ENCODE measurements around the gene NLGN4Y.
"Not testable (repeated sequence)": the region's sequence is repeated elsewhere in the genome, so short reads cannot be mapped to it uniquely, and the experiment has no call there.

Gene NLGN4Y

DNA sequence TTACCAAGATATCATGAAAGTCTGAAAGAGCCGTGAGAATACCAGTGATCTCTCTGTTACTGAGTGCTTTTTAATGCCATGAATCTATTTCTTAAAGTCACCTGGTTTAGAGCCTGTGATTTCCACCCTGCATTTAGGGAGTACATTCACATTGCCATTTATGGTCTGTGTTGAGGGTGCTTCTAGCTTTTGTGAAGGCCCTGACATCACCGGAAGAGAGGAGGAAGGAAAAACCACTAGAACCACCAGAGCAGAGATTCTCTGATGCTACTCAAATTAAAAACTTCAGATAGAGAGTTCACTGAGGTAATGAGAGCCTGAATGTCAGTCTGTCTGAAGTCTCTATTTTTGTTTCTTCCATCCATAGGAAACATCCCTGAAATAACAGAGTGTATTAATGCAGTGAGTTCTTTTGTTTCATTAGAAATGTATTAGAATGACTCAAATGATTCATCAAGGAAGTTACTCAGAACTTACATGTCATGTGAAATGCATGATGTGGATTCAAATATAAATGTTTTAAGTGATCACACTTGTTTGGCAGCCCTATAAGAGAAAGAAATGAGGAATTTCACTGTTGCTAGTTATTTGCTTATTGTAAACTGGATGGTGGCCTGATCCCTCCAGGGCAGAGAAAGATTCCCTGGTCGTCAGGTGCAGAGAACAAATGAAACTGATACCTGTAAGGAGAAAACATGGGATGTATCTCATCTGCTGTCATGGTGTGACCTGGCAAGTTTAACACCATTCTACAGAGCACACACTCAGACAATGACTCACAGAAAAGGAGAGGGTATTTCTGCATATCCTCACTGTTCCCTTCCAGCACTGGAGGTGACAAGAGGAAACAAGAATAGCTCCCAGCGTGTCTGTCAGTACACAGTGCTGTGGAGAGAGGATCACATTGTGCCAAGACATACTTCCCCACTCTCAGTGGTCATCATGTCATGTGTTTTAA is 310.1 kb downstream of the NLGN4Y start:
- DNase-seq (ENCODE audit: low read depth in 2 of 2): no peak

DNA sequence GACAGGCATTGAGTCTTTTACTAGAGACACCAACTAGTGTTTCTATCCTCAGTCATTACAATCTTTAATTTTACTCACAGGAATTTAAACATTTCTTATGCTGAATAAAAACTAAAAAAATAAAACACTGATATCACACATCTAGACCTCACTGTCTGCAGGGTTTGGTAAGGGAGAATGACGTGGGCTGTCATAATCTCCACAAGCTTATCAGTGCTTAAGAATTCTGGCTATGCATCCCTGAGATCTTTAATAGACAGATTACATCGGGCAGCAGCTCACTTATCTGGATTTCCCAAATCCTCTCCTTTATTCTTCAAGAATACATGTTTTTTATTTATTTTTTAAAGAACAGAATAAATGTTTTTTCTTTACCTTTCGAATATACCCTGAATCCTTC is 313.1 kb downstream of the NLGN4Y start:
- no peak for DNase-seq (ENCODE audit: low read depth in 2 of 2)

- no peak for DNase-seq (ENCODE audit: low read depth in 2 of 2)
Measured at GRCh38 chrY:14850734-14851133, 326.4 kb downstream of the NLGN4Y start.

DNA sequence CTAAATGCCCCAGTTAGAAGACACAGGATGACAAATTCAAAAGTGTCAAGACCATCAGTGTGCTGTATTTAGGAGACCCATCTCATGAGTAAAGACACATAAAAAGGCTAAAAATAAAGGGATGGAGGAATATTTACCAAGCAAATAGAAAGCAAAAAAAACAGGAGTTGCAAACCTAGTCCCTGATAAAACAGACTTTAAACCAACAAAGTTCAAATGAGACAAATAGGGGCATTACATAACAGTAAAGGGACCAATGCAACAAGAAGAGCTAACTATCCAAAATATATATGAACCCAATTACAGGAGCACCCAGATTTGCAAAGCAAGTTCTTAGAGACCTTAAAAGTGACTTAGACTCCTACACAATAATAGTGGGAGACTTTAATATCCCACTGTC is 336.1 kb downstream of the NLGN4Y start:
- DNase-seq (ENCODE audit: low read depth in 2 of 2): no peak

DNA sequence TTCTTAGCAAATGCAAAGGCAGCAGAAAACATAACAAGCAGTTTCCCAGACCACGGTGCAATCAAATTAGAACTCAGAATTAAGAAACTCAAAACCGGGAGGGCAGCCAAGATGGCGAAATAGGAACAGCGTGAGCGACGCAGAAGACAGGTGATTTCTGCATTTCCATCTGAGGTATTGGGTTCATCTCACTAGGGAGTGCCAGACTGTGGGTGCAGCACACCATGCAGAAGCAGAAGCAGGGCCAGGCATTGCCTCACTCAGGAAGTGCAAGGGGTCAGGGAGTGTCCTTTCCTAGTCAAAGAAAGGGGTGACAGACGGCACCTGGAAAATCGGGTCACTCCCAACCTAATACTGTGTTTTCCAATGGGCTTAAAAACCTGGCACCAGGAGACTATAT is 336.7 kb downstream of the NLGN4Y start:
- DNase-seq (ENCODE audit: low read depth in 2 of 2): not testable (repeated sequence)

DNA sequence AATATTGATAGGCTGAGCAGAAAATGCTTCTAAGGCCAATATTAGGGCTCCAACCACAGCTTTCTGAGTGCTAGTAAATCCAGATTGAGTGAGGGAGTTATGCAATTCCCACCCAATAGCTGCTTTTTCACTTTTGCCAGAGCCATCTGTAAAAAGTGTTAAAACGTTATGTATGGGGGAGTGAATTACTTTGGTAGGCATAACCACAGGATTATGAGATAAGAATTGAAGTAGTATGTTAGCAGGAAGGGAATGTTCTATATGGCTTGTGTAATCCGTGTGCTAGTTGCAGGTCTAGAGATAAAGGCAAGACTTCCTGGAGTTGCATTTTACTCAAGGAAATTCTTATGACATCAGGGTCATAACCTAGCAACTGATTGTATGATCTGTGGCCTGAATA is 347.6 kb downstream of the NLGN4Y start:
- DNase-seq (ENCODE audit: low read depth in 2 of 2): no peak
